Activated CD4-positive, CD25-positive, alpha-beta regulatory T cell treated with anti-CD3 and anti-CD28 coated beads, Interleukin-2, amount 50 U/mL, for 72 hours (primary cell): ENCODE data around the gene CFAP52.
"Not testable (repeated sequence)": the region's sequence is repeated elsewhere in the genome, so short reads cannot be mapped to it uniquely, and the experiment has no call there.

Experiments
- DNase-seq: peaks from one replicate; pipeline ENCODE4 v3.0.0; 2021

Gene CFAP52

GRCh38 chr17:9576521-9577372 lies at the start of gene CFAP52:
TSS of gene CFAP52 (plus strand) at chr17:9576642. CDS start at chr17:9576696, 54 bp downstream.
- DNase-seq, result peak; percentile 78

GRCh38 chr17:9527788-9528187 lies 48.7 kb upstream of the CFAP52 start:
- no peak for DNase-seq

GRCh38 chr17:9529033-9529700 lies 47.3 kb upstream of the CFAP52 start:
- no peak for DNase-seq

- DNase-seq, result no peak
Measured at GRCh38 chr17:9531034-9531433, 45.4 kb upstream of the CFAP52 start.

- DNase-seq, result no peak
Measured at GRCh38 chr17:9532715-9533114, 43.7 kb upstream of the CFAP52 start.

GRCh38 chr17:9533441-9533840 lies 43.0 kb upstream of the CFAP52 start:
- no peak for DNase-seq

GRCh38 chr17:9536061-9536460 lies 40.4 kb upstream of the CFAP52 start:
- no peak for DNase-seq

- no peak for DNase-seq
Measured at GRCh38 chr17:9537177-9537776, 39.2 kb upstream of the CFAP52 start.

- DNase-seq, result no peak
Measured at GRCh38 chr17:9538626-9539025, 37.8 kb upstream of the CFAP52 start.

- DNase-seq, result no peak
Measured at GRCh38 chr17:9541718-9542117, 34.7 kb upstream of the CFAP52 start.

GRCh38 chr17:9544221-9544620 lies 32.2 kb upstream of the CFAP52 start:
- DNase-seq, result no peak

- DNase-seq, result no peak
Measured at GRCh38 chr17:9549215-9549614, 27.2 kb upstream of the CFAP52 start.

- DNase-seq, result no peak
Measured at GRCh38 chr17:9553181-9553580, 23.3 kb upstream of the CFAP52 start.

- no peak for DNase-seq
Measured at GRCh38 chr17:9553596-9553995, 22.8 kb upstream of the CFAP52 start.

- not testable (repeated sequence) for DNase-seq
Measured at GRCh38 chr17:9554715-9555114, 21.7 kb upstream of the CFAP52 start.

- no peak for DNase-seq
Measured at GRCh38 chr17:9557161-9557755, 19.2 kb upstream of the CFAP52 start.

GRCh38 chr17:9557857-9558256 lies 18.6 kb upstream of the CFAP52 start:
- DNase-seq, result no peak

- no peak for DNase-seq
Measured at GRCh38 chr17:9564104-9564503, 12.3 kb upstream of the CFAP52 start.

GRCh38 chr17:9566067-9566466 lies 10.4 kb upstream of the CFAP52 start:
- DNase-seq, result no peak

- not testable (repeated sequence) for DNase-seq
Measured at GRCh38 chr17:9566739-9567138, 9.7 kb upstream of the CFAP52 start.

- DNase-seq, result no peak
Measured at GRCh38 chr17:9568004-9568403, 8.4 kb upstream of the CFAP52 start.

- no peak for DNase-seq
Measured at GRCh38 chr17:9568957-9569588, 7.4 kb upstream of the CFAP52 start.

- no peak for DNase-seq
Measured at GRCh38 chr17:9571201-9571600, 5.2 kb upstream of the CFAP52 start.
